Dermis lymphatic vessel endothelial cell (primary cell): ENCODE measurements around the gene AMOTL1. TPM values are rescaled to one million over a fixed set of nuclear protein-coding genes. Genes with fewer than 3 reads are reported as not detected.

Experiments
- total RNA-seq: library from RNA; depleted of rRNA; stranded (reverse); fragments of >200 nt; gene quantifications from 2 replicates; pipeline ENCODE4 v1.2.1, GENCODE V29; 2014

AMOTL1 gene
- 34.7 and 51.0 TPM in 2 replicates for total RNA-seq

GRCh38 chr11:94767701-94768601, at the start of gene AMOTL1:
Gene AMOTL1 (plus strand): TSS chr11:94768356. CDS start chr11:94768512, 156 bp downstream.

Other genes starting within 250 kb of the AMOTL1 start
- 6.0 and 6.1 TPM in 2 replicates for gene FUT4, start 224.4 kb upstream of the AMOTL1 start, total RNA-seq
- 0.69 and 2.5 TPM in 2 replicates for gene PIWIL4, start 201.0 kb upstream of the AMOTL1 start, total RNA-seq
- 38.4 and 40.1 TPM in 2 replicates for gene CWC15, start 205.2 kb downstream of the AMOTL1 start, total RNA-seq
- gene KDM4D, start 205.4 kb downstream of the AMOTL1 start, total RNA-seq, result 0.17 and 0.33 TPM in 2 replicates